Measurements from ENCODE around the gene CALCR. TPM values are rescaled to one million over a fixed set of nuclear protein-coding genes. Genes with fewer than 3 reads are reported as not detected.
A peak's percentile ranks its signal among the peaks of the same experiment; 100 is the strongest.

Gene CALCR
- polyA plus RNA-seq, 3 donors = not detected

- Histone ChIP-seq H3K9me3 (replicated peaks in 1 of 2; ENCODE audit: control insufficient read depth in 1 of 2, insufficient read depth in 1 of 2, low read length in 2 of 2) (no peaks in the 10 kb centered on the region), H3K4me2 (replicated peaks; ENCODE audit: extremely low read depth, low read length, poor library complexity, severe bottlenecking) (peak overlapping the region; percentile 69), H3K27me3 (ENCODE audit: control insufficient read depth in 2 of 2, insufficient read depth in 2 of 2, low read length in 2 of 2) (no peaks in the 10 kb centered on the region), H2AFZ (ENCODE audit: insufficient read depth, low read depth, low read length, poor library complexity, severe bottlenecking) (peak overlapping the region; percentile 64), H3K36me3 (replicated peaks in 1 of 2; ENCODE audit: control insufficient read depth in 1 of 2, insufficient read depth in 2 of 2, low read length in 2 of 2) (no peaks in the 10 kb centered on the region), H3K4me1 (ENCODE audit: control insufficient read depth in 1 of 2, insufficient read depth in 2 of 2, low read length in 2 of 2) (peaks cover 28 to 37% of the 10 kb centered on the region in 2 donors), H3K27ac (ENCODE audit: low read depth in 1 of 2, low read length in 2 of 2) (peak overlapping the region in 1 of 2 donors; percentile 78), H3K79me2 (ENCODE audit: insufficient read depth, low read length) (no peaks in the 10 kb centered on the region), H3K4me3 (replicated peaks in 1 of 3; ENCODE audit: low read depth in 2 of 3, low read length in 3 of 3) (peak overlapping the region; percentile 10 to 46 (median 16)), H4K20me1 (ENCODE audit: insufficient read depth, low read length) (no peaks in the 10 kb centered on the region), H3K9ac (ENCODE audit: insufficient read depth, low read length, poor library complexity, severe bottlenecking) (peak overlapping the region; percentile 41)
- TF ChIP-seq CTCF (IDR thresholded peaks at IDR 0.05) = no peak
- H3K4me3 Mint-ChIP-seq = peak overlapping the region in 1 of 2 donors; percentile 68
- DNase-seq = peak in 2 of 3 donors; percentile 27 to 51
- H3K27me3 Mint-ChIP-seq (ENCODE audit: low read depth in 3 of 3) = no peaks in the 10 kb centered on the region
- H3K4me1 Mint-ChIP-seq = peaks cover 29% of the 10 kb centered on the region
- no peaks in the 10 kb centered on the region for H3K36me3 Mint-ChIP-seq
- no peaks in the 10 kb centered on the region for H3K9me3 Mint-ChIP-seq
- intact Hi-C loops (cut with micrococcal nuclease) = no loop called here
- peak overlapping the region; percentile 81 to 94 (median 89) for H3K27ac Mint-ChIP-seq
- WGBS (ENCODE audit: insufficient coverage) = 100% methylated on average over 2 of the region's 3 CpGs
Observed at GRCh38 chr7:93559639-93560491, 14.7 kb downstream of the CALCR start.

DNA sequence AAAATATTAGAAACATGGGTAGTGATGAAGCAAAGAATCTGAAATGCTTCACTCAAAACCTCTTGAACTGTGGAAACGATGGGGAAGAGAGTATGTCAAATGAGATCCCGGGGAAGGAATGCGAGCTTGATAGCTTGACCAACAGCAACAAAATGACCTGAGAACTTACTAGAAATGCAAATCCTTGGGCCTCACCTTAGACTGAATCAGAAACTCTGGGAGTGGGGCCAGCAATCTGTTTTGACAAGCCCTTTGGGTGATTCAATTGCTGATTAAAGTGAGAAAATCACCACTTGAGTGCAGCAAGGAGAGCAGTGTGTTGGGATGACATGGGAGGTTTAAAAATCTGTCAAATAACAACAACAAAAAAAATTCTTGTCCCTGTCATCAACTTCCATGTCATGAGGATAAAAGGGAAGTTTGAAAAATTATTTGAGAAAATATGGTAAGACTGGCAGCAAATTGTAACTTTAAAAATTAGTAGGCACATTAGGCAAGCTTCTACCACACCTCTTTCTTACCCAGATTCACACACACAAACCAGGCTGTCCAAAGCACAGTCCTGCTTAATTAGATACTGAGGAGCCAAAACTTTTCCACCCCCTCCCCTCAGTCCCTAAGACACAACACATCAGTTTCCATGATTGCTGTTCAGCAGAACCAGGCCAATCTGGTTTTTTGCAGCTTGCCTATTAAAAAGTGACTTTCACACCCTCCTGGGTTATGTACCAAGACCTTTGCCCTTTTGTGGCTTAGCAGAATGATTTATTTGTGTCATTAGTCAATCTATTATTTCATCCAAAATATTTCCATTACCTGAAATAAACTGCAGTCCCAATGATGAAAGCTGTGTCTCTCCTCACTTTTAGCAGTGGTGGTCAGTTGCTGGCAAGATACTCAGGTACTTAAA is 15.6 kb downstream of the CALCR start:
- DNase-seq = no peak
- no peak for TF ChIP-seq CTCF (IDR thresholded peaks at IDR 0.05)
- Histone ChIP-seq H2AFZ (ENCODE audit: insufficient read depth, low read depth, low read length, poor library complexity, severe bottlenecking) (peak overlapping the region; percentile 64), H3K4me1 (ENCODE audit: control insufficient read depth in 1 of 2, insufficient read depth in 2 of 2, low read length in 2 of 2) (peaks cover 28 to 37% of the 10 kb centered on the region in 2 donors), H3K4me2 (replicated peaks; ENCODE audit: extremely low read depth, low read length, poor library complexity, severe bottlenecking) (peak overlapping the region; percentile 69), H3K79me2 (ENCODE audit: insufficient read depth, low read length) (no peaks in the 10 kb centered on the region), H4K20me1 (ENCODE audit: insufficient read depth, low read length) (no peaks in the 10 kb centered on the region), H3K9me3 (replicated peaks in 1 of 2; ENCODE audit: control insufficient read depth in 1 of 2, insufficient read depth in 1 of 2, low read length in 2 of 2) (no peaks in the 10 kb centered on the region), H3K27me3 (ENCODE audit: control insufficient read depth in 2 of 2, insufficient read depth in 2 of 2, low read length in 2 of 2) (no peaks in the 10 kb centered on the region), H3K36me3 (replicated peaks in 1 of 2; ENCODE audit: control insufficient read depth in 1 of 2, insufficient read depth in 2 of 2, low read length in 2 of 2) (no peaks in the 10 kb centered on the region), H3K4me3 (replicated peaks in 1 of 3; ENCODE audit: low read depth in 2 of 3, low read length in 3 of 3) (peak overlapping the region in 1 of 3 experiments; percentile 46), H3K9ac (ENCODE audit: insufficient read depth, low read length, poor library complexity, severe bottlenecking) (peak overlapping the region; percentile 41), H3K27ac (ENCODE audit: low read depth in 1 of 2, low read length in 2 of 2) (peak overlapping the region; percentile 43 to 78)
- no peaks in the 10 kb centered on the region for H3K27me3 Mint-ChIP-seq (ENCODE audit: low read depth in 3 of 3)
- whole genome bisulfite sequencing (ENCODE audit: insufficient coverage) = 100% methylated on average over 3 of the region's 3 CpGs
- H3K4me1 Mint-ChIP-seq = peaks cover 29% of the 10 kb centered on the region
- H3K9me3 Mint-ChIP-seq = no peaks in the 10 kb centered on the region
- peak overlapping the region; percentile 81 to 94 (median 89) for H3K27ac Mint-ChIP-seq
- intact Hi-C loops (cut with micrococcal nuclease) = no loop called here
- no peak overlapping the region for H3K4me3 Mint-ChIP-seq
- H3K36me3 Mint-ChIP-seq = no peaks in the 10 kb centered on the region

Data from CD14-positive monocyte (primary cell).